T follicular helper cell (primary cell): Measurements from ENCODE around the gene CSH1.
"Not testable (repeated sequence)": the region's sequence is repeated elsewhere in the genome, so short reads cannot be mapped to it uniquely, and the experiment has no call there.

Experiments used
- DNase-seq: peaks from one replicate; pipeline ENCODE4 v3.0.0-alpha.2; 2020; ENCODE audit warnings: low read depth

The CSH1 gene

DNA sequence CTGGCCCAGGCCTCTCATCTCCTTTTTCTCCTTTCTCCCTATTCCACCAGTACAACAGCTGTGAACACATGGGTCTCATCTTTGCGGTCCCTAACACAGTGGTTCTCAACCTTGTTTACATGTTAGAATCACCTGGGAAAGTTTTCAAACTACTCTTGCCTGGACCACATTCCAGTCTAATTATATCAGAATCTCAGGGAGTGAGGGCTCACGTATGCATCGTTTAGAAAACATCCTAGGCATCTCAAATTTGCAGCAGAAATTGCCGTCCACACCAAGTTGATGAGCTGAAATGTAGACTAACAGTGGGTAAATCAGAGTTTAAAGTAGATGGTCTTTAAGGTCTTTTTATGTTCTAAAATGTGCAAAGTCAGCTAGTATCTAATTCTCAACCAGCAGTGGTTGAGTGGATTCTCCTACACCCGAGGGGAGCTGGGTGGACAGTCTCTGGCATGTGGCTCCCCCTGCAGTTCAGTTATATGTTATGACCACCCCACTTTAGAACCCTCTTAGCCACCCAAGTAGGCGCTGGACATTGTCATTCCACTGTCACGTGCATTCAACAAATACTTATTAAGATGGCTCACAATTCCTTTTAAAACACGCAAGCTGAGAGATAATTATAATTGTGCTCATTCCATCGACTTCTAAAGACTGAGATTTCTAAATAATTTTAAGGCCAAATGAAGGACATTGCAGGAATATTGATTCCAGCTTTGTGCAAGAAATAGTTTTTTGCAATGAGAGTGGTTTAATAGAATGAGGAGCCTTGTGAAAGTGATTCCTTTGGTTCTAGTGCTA, 26.7 kb downstream of the CSH1 start:
- DNase-seq: not testable (repeated sequence)

DNA sequence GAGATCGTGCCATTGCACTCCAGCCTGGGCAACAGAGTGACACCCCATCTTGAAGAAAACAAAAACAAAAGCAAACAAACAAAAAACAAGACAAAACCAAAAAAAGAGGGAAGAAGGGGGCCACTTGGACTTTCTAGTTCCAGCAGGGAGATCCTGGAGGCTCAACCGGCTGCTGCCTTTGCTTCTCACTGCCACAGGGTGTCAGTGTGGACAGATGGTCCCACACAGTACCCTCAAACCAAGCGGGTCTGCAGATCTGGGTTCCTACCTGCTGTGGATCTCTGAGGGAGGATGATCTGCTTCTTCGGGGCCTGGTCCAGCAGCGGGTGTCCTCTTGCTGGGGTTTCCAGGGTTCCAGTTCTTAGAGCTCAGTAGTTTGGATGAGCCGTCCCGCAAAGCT, 29.7 kb downstream of the CSH1 start:
- not testable (repeated sequence) for DNase-seq

DNA sequence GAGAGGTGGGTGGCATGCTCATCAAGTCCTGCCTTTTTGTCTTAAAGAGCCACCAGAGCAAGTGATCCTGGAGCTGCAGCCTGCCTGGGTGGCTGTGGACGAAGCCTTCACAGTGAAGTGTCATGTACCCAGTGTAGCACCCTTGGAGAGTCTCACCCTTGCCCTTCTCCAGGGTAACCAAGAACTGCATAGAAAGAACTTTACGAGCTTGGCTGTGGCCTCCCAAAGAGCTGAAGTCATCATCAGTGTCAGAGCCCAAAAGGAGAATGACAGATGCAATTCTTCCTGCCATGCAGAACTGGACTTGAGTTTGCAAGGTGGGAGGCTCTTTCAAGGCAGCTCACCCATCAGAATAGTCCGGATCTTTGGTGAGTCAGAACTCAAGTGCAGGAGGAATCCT, 37.1 kb downstream of the CSH1 start:
- DNase-seq: no peak

DNA sequence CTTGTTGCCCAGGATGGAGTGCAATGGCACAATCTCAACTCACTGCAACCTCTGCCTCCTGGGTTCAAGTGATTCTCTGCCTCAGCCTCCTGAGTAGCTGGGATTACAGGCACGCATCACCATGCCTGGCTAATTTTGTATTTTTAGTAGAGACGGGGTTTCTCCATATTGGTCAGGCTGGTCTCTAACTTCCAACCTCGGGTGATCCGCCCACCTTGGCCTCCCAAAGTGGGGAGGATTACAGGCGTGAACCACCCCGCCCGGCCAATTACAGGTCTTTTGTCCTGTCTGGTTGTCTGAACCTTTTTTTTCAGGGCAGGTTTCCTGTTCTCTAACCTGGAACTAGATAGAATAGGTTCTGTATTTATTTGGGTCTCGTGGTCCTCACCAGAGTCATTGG, 39.9 kb downstream of the CSH1 start:
- DNase-seq: not testable (repeated sequence)

DNA sequence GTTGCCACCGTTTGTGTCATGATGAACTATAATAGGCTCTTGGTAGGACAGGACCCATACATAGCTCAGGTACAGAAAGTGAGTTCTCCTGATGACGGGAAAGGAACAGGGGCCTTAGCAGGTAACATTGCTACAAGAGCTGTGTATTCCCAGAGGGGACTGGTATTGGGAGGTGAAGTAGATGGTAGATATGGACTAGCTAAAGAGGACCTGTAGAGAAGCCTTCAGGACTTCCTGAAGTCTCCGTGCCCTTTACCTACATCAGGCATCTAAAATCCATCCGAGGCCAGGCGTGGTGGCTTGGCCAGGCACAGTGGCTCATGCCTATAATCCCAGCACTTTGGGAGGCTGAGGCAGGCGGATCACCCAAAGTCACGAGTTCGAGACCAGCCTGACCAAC, 41.2 kb downstream of the CSH1 start:
- DNase-seq: no peak

DNA sequence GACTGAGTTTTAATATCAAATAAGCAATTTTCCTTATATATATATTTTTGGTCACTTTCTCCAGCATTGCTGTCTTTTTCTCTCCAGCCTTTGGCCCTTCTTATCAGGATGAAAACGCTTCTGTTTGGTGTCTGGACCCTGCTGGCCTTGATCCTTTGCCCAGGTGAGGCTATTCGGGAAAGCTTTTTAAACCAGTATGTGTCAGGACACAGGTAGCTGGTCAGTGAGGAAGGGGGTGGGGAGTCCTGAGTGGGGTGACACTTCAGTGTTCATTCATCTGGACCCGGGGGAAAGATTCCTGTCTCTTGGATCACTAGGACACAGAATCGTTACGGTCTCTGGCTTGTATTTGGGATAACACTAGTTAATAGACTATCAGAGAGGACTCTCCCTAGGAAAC, 41.7 kb downstream of the CSH1 start:
- DNase-seq: no peak

DNA sequence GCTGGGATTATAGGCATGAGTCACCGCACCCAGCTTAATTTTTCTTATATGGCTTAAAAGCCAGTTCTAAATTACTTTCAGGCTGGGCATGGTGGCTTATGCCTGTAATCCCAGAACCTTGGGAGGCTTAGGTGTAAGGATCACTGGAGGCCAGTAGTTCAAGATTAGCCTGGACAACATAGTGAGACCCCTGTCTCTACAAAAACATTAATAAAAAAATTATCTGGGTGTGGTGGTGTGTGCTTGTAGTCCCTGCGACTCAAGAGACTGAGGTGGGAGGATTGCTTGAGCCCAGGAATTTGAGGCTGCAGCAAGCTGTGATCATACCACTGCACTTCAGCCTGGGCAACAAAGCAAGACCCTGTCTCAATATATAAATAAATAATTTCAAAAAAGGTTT, 43.1 kb downstream of the CSH1 start:
- DNase-seq: no peak

DNA sequence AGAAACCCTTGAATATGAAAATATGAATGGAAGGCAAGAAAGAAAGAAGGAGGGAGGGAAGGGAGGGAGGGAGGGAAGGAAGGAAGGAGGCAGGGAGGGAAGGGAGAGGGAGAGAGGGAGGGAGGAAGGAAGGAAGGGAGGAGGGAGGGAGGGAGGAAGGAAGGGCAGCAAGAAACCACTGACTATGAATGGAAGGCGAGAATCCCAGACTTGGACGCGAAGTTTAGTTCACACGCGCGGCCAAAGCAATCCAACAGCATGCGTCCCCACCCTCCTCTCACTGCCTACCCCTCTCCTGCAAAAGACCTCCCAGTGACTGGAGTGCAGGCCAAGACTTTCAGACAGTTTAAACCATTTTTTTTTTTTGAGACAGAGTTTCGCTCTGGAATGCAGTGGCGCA, 46.0 kb downstream of the CSH1 start:
- no peak for DNase-seq

DNA sequence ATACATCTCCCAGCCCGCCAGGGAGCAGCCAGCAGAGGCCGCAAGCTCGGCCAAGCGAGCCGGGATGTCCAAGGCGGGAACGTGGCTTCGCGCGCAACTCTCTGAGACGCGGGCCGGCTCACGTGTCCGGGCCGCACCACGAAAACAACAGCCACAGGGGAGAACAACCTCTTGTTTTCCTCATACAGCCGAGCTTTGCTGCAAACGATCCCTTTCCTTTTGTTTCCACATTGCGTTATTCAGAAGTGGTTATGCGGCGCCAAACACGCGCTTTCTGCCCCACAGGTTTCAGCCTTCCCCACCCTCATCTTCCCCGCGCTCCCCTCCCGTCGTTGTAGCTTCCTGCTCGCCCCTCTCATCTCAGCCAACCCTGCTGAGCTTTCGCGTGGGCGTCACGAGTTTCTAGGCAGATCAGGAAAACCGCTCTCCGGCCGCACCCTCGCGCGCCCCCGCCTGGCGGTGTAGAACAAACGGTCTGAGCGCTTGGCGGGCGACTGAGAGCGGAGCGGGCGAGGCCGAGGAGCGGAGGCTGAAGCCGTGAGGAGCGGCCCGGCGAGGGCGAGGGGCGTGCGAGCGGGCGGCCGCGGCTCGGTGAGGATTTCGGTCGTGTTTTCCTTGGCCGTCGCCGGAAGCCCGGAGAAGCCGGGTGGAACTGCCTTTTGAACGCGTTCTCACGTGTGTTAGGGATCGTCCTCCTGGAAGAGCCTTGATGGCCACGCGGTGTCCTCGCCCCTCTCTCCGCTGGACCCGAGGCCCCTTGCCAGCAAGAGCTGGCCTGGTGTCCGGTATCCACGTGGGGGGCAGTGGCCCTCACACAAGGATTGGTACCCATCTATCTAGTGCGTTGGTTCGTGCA, 47.3 kb downstream of the CSH1 start:
- peak; percentile 91 for DNase-seq

DNA sequence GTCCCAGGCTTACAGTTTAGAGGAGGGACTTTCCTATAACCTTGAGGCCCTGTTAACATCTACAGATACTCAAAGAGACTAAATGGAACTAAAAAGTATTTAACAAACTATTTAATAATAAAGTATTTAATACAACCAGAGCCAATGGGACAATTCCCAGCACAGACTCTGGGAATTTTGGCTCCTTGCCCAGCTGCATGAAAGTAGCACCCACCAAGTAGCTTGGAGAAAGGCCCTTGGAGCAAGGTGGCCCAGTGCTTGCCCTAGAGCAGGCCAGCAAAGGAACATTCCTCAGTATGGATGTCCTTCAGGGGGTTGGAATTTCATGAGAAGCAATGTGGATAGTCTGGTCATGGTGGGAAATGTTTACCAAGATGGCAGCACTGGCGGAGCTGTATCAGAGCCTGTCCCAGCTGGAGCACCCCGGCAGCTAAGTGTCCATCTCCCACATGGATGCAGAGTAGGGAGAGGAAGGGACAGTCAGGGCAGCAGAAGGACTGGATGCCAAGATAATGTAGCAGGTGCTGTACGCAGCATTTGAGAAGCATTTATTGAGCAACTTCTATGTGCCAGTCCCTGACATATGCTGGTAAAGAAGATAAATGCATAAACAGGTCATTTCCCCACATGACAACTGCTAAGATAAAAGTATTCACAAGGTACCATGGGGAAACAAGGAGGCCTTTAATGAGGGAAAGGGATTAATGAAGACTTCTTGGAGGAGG, 48.7 kb downstream of the CSH1 start:
- no peak for DNase-seq

DNA sequence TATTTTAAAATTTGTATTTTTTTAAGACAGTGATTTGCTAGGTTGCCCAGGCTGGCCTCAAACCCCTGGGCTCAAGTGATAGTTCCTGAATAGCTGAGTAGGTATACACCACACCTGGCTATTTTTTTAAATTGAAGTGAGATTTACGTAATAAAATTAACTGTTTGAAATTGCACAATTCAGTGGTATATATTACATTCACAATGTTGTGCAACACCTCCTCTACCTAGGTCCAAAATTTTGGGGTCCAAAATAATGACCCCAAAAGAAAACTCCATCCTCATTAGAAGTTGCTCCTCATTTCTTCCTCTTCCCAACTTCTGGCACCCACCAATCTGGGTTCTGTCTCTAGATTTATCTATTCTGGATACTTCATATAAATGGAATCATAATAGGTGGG, 50.9 kb downstream of the CSH1 start:
- no peak for DNase-seq
